SK-N-SH treated with all-trans-retinoic acid at 6 μM for 48 hours (cell line): ENCODE measurements around the gene HOXC10.

Experiments used
- ARNTL ChIP-seq: fragments of 450-650 bp; formaldehyde crosslinking; IDR thresholded peaks from 2 replicates; pipeline ENCODE4 v1.5.0; 2020; ENCODE audit warnings: low read depth, mild to moderate bottlenecking, moderate library complexity, borderline replicate concordance
- GLIS3 ChIP-seq: fragments of 250-450 bp; sonication (Bioruptor Pico); IDR thresholded peaks from 2 replicates; pipeline ENCODE4 v1.5.0; 2020; ENCODE audit warnings: mild to moderate bottlenecking, moderate library complexity
- RARB ChIP-seq: fragments of 250-450 bp; sonication (Bioruptor Pico); IDR thresholded peaks from 2 replicates; pipeline ENCODE4 v1.8.0; 2021; ENCODE audit warnings: mild to moderate bottlenecking, moderate library complexity
- SNAI2 ChIP-seq: fragments of 250-450 bp; sonication (Bioruptor Pico); IDR thresholded peaks from 2 replicates; pipeline ENCODE4 v1.5.0; 2020; ENCODE audit warnings: mild to moderate bottlenecking, moderate library complexity
- TOX ChIP-seq: fragments of 250-450 bp; sonication (Bioruptor Pico); IDR thresholded peaks from 2 replicates; pipeline ENCODE4 v1.8.0; 2021; ENCODE audit warnings: mild to moderate bottlenecking, moderate library complexity, borderline replicate concordance
- ZFP3 ChIP-seq: fragments of 250-450 bp; sonication (Bioruptor Pico); IDR thresholded peaks from 2 replicates; pipeline ENCODE4 v1.5.0; 2020; ENCODE audit warnings: mild to moderate bottlenecking, moderate library complexity
- ZNF70 ChIP-seq: fragments of 450-650 bp; formaldehyde crosslinking; IDR thresholded peaks from 2 replicates; pipeline ENCODE4 v1.5.0; 2020; ENCODE audit warnings: mild to moderate bottlenecking, moderate library complexity
- TF ChIP-seq, protein P1 (sequence below): fragments of 250-450 bp; sonication (Bioruptor Pico); IDR thresholded peaks from 2 replicates; pipeline ENCODE4 v1.8.0; 2020; ENCODE audit warnings: mild to moderate bottlenecking, moderate library complexity, borderline replicate concordance
- TF ChIP-seq, protein P2 (sequence below): fragments of 250-450 bp; sonication (Bioruptor Pico); IDR thresholded peaks from 2 replicates; pipeline ENCODE4 v1.5.1; 2021; ENCODE audit warnings: mild to moderate bottlenecking, moderate library complexity

DNA sequence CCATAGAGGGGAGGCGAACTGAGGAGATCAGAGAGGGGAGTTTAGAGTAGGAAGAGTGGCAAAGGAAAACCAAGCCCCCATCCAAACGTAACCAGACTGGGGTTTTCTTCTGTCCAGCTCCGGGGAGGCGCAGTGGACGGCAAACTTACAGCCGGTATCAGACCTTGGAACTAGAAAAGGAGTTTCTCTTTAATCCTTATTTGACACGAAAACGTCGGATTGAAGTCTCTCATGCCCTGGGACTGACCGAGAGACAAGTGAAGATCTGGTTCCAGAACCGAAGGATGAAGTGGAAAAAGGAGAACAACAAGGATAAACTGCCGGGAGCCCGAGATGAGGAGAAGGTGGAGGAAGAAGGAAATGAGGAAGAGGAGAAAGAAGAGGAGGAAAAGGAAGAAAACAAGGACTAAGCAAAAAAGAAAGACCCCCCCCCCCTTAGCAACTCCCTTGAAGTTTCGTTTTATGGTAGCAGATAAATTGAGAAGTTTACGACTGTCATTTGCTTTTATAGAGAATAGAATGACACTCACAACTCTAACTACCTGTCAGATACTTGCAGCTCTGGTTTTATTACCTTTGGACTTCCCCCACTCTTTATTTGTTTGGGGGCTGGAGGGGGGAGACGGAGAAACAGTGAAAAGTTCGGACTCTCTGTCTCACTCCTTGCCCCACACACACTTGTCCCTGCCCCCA, 26.2 kb downstream of the HOXC10 start:
- TF ChIP-seq ZFP3 (CRISPR knock-in tag): no peak
- no peak for TF ChIP-seq SNAI2 (CRISPR knock-in tag)
- TF ChIP-seq TOX: no peak
- no peak for TF ChIP-seq GLIS3 (CRISPR knock-in tag)
- TF ChIP-seq, protein P1, sequence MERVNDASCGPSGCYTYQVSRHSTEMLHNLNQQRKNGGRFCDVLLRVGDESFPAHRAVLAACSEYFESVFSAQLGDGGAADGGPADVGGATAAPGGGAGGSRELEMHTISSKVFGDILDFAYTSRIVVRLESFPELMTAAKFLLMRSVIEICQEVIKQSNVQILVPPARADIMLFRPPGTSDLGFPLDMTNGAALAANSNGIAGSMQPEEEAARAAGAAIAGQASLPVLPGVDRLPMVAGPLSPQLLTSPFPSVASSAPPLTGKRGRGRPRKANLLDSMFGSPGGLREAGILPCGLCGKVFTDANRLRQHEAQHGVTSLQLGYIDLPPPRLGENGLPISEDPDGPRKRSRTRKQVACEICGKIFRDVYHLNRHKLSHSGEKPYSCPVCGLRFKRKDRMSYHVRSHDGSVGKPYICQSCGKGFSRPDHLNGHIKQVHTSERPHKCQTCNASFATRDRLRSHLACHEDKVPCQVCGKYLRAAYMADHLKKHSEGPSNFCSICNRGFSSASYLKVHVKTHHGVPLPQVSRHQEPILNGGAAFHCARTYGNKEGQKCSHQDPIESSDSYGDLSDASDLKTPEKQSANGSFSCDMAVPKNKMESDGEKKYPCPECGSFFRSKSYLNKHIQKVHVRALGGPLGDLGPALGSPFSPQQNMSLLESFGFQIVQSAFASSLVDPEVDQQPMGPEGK (CRISPR knock-in tag): no peak
- TF ChIP-seq, protein P2, sequence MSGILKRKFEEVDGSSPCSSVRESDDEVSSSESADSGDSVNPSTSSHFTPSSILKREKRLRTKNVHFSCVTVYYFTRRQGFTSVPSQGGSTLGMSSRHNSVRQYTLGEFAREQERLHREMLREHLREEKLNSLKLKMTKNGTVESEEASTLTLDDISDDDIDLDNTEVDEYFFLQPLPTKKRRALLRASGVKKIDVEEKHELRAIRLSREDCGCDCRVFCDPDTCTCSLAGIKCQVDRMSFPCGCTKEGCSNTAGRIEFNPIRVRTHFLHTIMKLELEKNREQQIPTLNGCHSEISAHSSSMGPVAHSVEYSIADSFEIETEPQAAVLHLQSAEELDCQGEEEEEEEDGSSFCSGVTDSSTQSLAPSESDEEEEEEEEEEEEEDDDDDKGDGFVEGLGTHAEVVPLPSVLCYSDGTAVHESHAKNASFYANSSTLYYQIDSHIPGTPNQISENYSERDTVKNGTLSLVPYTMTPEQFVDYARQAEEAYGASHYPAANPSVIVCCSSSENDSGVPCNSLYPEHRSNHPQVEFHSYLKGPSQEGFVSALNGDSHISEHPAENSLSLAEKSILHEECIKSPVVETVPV (CRISPR knock-in tag): no peak
- no peak for TF ChIP-seq ARNTL (CRISPR knock-in tag)
- no peak for TF ChIP-seq ZNF70 (CRISPR knock-in tag)
- no peak for TF ChIP-seq RARB (CRISPR knock-in tag)
